Inflammatory macrophage (primary cell): ENCODE results near the gene DNAH14.
"Not testable (repeated sequence)": the region's sequence is repeated elsewhere in the genome, so short reads cannot be mapped to it uniquely, and the experiment has no call there.

ENCODE experiments used
- DNase-seq, 2 donors: peaks; one replicate each; pipeline ENCODE4 v3.0.0-alpha.2; 2020 to 2022

The DNAH14 gene

GRCh38 chr1:224922404-224923164 is 6.9 kb upstream of the DNAH14 start:
- peak; percentile 8 to 41 for DNase-seq

- DNase-seq = no peak
Observed at GRCh38 chr1:224923726-224924125, 5.7 kb upstream of the DNAH14 start.

DNA sequence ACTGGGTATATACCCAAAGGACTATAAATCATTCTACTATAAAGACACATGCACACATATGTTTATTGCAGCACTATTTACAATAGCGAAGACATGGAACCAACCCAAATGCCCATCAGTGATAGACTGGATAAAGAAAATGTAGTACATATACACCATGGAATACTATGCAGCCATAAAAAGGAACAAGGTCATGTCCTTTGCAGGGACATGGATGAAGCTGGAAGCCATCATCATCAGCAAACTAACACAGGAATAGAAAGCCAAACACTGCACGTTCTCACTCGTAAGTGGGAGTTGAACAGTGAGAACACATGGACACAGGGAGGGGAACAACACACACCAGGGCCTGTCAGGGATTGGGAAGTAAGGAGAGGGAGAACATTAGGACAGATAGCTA is 1.8 kb upstream of the DNAH14 start:
- DNase-seq = not testable (repeated sequence)

DNA sequence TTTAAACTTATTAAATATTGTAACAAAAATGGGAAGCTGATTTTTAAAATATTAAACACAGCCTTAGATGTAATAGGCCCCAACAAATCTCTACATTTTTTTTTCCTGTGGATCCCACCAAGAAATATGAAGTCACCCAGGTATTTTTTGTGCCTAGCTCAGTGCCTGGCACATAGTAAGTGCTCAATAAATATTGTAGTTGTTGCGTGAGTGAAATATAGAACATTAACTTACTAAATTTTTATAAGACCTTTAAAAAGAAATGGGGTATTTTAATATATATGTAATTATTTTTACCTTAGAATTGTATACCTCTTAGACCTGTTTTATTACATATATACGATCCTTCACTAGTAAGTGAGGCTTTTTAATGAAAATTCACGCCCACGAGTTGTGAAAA is 569 bp upstream of the DNAH14 start:
- no peak for DNase-seq

GRCh38 chr1:224931605-224932004 is 2.1 kb downstream of the DNAH14 start:
- no peak for DNase-seq

- DNase-seq = no peak
Observed at GRCh38 chr1:224932607-224933249, 3.3 kb downstream of the DNAH14 start.

DNA sequence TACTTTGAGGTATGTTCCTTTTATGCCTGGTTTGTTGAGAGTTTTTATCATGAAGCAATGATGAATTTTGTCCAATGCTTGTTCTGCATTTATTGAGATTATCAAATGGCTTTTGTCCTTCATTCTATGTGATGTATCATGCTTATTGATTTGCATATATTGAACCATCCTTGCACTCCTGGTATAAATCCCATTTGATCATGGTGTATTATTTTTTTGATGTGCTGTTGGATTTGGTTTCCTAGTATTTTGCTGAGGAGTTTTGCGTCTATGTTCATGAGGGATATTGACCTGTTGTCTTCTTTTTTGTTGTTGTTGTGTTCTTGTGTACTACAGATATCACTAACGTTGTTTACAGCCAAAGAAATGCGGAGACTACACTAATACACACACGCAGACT is 4.1 kb downstream of the DNAH14 start:
- no peak for DNase-seq

- no peak for DNase-seq
Observed at GRCh38 chr1:224938652-224939051, 9.2 kb downstream of the DNAH14 start.

DNA sequence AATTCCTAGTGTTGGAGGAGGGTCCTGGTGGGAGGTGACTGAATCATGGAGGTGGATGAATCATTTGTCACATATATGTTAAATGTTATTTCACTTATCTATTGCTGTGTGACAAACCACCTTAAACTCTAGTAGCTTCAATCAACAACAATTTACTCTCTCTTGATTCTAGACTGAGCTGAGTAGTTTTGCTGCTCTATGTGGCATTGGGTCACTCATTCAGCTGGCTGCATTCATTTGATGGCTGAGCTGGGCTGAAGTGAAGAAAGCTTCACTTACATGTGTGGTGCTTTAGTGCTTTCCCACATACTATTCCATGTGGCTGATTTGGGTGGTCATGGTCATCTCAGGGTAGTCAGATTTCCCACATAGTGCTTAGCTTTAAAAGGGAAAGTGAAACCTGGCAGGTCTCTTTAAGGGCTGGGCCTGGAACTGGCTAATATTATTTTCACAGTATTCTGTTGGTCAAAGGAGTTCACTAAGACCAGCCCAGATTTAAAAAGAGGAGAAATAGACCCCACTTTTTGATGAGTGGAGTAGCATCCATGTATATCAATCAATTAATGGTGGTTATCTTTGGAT is 10.5 kb downstream of the DNAH14 start:
- no peak for DNase-seq

DNA sequence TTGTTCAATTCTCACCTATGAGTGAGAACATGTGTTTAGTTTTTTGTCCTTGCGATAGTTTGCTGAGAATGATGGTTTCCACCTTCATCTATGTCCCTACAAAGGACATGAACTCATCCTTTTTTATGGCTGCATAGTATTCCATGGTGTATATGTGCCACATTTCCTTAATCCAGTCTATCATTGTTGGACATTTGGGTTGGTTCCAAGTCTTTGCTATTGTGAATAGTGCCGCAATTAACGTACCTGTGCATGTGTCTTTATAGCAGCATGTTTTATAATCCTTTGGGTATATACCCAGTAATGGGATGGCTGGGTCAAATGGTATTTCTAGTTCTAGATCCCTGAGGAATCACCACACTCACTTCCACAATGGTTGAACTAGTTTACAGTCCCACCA is 11.3 kb downstream of the DNAH14 start:
- not testable (repeated sequence) for DNase-seq

- not testable (repeated sequence) for DNase-seq
Observed at GRCh38 chr1:224945651-224946348, 16.3 kb downstream of the DNAH14 start.

DNA sequence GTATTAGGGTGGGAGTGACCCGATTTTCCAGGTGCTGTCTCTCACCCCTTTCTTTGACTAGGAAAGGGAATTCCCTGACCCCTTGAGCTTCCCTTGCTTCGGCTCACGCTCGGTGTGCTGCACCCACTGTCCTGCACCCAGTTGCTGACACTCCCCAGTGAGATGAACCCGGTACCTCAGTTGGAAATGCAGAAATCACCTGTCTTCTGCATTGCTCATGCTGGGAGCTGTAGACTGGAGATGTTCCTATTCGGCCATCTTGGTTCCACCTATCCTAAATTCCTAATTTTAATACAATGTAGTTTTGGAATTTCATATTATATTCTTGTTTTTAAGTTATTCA is 16.8 kb downstream of the DNAH14 start:
- not testable (repeated sequence) for DNase-seq

DNA sequence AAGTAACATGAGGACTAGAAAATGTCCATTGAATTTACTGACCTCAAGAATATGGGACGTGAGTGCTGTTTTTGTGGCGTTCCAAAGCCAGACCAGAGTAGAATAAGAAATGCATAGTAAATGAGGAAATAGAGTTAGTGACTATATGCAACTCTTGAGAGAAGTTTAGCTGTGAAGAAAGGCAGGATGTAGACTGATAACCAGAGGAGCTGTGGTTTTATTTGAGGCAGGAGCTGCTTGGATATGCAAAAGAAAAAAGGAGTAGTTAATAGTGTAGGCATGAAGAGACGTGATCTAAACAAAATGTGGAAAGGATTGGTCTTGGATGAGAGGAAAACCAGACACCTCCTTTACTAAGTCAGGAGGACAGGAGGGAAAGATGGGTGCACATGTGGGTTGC is 28.2 kb downstream of the DNAH14 start:
- no peak for DNase-seq

DNA sequence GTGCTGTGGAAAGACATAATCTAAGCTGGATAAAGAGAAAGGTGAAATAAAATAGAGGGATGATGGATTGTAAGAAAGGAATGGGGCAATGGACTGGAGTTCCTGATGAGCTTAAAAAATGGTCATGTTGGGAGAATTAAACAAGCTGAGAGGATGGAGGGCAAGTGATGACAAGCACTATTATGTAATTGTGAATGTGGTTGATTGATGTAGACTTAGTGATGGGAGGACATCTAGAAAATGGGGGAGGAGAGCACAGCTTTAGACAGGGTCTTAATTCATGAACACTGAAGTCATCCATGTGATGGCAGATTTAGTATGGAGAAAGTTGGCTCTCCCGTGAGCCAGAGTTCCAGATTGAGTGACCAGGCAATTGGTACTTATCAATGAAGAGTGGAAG is 29.0 kb downstream of the DNAH14 start:
- no peak for DNase-seq

DNA sequence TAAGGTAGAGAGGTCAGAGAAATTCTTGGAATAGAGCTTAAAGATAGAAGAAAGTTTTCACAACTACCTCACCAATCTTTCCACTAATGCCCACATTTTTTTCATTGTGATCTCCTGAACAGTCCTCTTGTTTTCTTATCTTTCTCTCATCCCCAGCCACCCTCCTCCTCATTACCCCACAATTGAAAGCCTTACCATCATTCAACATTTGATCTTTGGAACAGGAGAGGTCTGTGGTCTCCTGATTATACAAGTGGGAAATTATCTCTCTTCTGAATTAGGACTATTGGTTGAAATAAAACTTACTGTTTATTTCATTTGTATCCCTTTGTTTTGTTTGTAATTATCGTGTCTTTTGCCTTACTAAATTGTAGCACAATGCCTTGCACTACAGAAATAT is 29.6 kb downstream of the DNAH14 start:
- no peak for DNase-seq

DNA sequence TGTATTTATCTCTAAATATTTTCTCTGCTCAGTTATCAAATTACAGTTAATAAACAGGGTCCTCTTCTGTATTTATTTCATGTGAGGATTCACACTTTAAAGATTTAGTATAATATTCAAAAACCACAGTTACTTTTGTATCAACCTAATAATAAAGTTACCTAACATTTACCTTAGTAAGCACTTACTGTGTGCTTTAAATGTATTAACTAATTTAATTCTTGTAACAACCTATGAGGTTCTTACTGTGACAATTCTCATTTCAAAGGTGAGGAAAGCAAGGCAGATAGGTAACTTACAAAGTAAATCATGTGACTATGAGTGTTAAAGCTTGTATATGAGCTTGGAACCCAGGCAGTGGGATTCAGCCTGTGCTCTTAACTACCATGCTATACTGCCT is 30.2 kb downstream of the DNAH14 start:
- no peak for DNase-seq

DNA sequence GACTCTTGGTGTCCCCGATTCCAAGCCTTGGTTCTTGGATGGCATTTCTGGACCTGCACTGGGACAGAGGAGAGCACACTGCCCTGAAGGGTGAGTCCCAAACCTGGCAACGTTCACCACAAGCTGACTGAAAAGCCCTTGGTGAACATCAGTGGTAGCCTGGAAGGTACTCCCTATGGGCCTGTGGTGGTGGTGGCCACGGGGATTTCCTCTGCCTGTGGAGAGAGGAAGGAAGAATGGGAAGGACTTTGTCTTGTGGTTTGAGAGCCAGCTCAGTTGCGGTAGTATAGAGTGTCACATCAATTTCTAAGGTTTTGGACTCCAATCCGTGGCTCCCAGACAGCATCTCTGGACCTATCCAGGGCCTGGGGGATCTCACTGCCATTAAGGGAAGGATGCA is 50.7 kb downstream of the DNAH14 start:
- no peak for DNase-seq

GRCh38 chr1:224981922-224982354 is 52.5 kb downstream of the DNAH14 start:
- not testable (repeated sequence) for DNase-seq

DNA sequence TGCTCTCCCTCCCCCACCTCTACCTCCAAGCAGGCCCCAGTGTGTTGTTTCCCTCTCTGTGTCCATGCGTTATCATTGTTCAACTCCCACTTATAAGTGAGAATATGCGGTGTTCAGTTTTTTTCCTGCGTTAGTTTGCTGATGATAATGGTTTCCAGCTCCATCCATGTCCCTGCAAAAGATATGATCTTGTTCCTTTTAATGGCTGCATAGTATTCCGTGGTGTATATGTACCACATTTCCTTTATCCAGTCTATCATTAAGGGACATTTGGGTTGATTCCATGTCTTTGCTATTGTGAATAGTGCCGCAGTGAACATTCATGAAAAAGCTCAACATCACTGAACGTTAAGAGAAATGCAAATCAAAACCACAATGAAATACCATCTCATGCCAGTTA is 58.6 kb downstream of the DNAH14 start:
- DNase-seq = no peak

DNA sequence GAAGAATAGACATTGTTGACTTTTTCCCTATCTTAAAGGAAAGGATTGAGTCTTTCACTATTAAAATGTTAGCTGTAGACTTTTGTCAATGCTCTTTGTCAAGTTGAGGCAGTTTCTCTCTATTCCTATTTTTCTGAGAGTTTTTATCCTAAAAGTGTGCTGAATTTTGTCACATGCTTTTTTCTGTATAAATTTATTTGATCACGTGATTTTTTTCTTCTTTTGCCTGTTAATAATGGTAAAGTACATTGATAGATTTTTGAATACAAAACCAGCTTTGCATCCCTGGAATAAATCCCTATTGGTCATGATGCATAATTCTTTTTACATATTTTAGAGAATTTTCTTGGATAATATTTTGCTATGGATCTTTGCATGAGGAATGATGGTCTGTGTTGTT is 60.1 kb downstream of the DNAH14 start:
- no peak for DNase-seq

GRCh38 chr1:224991550-224991949 is 62.1 kb downstream of the DNAH14 start:
- DNase-seq = not testable (repeated sequence)

GRCh38 chr1:224995602-224996001 is 66.1 kb downstream of the DNAH14 start:
- DNase-seq = no peak

DNA sequence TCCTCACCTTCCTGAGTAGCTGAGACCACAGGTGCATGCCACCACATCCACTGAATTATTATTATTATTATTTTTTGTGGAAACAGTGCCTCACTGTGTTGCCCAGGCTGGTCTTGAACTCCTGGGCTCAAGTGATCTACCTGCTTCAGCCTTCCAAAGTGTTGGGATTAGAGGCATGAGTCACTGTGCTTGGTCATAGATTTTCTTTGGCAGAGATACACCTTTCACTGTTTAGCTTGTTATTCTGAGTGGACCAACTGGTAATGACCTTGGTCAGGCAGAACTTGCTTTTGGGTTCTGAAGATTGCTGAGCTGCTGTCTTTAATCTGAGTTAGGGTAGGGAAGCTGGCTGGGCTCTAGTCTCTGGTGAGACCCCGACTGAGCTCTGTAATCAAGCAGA is 66.8 kb downstream of the DNAH14 start:
- DNase-seq = no peak

DNA sequence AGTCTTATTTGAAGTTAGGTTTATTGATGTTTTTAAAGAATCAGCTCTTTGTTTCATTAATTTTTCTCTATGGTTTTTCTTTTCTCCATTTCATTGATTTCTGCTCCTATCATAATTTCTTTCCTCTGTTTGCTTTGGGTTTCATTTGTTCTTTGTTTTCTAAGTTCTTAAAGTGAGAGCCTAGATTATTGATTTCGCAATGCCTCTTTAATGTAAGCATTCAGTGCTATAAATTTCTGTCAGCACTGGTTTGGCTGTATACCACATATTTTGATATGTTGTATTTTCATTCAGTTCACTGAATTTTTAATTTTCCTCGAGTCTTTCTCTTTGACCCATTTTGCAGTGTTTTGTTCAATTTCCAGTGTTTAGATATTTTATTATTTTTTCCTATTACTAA is 68.7 kb downstream of the DNAH14 start:
- no peak for DNase-seq
